ENCODE data around the gene KLHL40.

The KLHL40 gene

GRCh38 chr3:42692667-42693529 is 7.6 kb downstream of the KLHL40 start:
- Histone ChIP-seq H3K9ac (ENCODE audit: low read depth, low read length) (no peak overlapping the region), H3K9me3 (ENCODE audit: control insufficient read depth, insufficient read depth, low read length) (no peaks in the 10 kb centered on the region)

DNA sequence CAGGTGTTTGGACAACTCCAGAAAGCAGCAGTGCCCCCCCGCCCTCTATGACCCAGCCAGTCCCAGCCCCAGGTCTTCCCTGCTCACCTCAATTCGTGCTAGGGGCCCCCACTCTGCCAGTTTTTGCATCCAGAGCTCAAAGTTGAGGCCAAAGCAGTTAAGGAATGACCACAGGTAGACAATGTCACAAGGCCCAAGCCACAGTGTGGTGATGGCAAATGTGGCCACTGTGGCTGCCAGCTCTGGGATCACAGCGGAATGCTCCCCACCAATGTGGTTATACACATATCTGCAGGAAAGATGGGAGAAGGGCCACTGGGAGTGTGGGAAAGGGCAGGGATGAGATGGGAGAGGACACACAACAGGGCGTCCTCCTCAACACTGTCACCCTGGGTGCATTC is 8.2 kb downstream of the KLHL40 start:
- H3K4me3 ChIP-seq (ENCODE audit: low read depth, low read length) = no peak overlapping the region
- H3K27me3 ChIP-seq (ENCODE audit: control insufficient read depth, insufficient read depth, low read length) = no peaks in the 10 kb centered on the region
- no peak overlapping the region for H3K9ac ChIP-seq (ENCODE audit: low read depth, low read length)

More at GRCh38 chr3:42692667-42693529, 7.6 kb downstream of the KLHL40 start:
- no peak overlapping the region for H3K4me3 ChIP-seq (ENCODE audit: low read depth, low read length)
- H3K27me3 ChIP-seq (ENCODE audit: control insufficient read depth, insufficient read depth, low read length) = no peaks in the 10 kb centered on the region
- no peaks in the 10 kb centered on the region for H3K4me1 ChIP-seq (ENCODE audit: control insufficient read depth, insufficient read depth, low read length)
- no peaks in the 10 kb centered on the region for H3K36me3 ChIP-seq (ENCODE audit: control insufficient read depth, insufficient read depth, low read length)
- H3K27ac ChIP-seq (ENCODE audit: low read depth, low read length) = no peak overlapping the region

GRCh38 chr3:42694366-42694765 is 9.0 kb downstream of the KLHL40 start:
- no peaks in the 10 kb centered on the region for H3K9me3 ChIP-seq (ENCODE audit: control insufficient read depth, insufficient read depth, low read length)
- no peak overlapping the region for H3K27ac ChIP-seq (ENCODE audit: low read depth, low read length)
- H3K9ac ChIP-seq (ENCODE audit: low read depth, low read length) = no peak overlapping the region
- H3K36me3 ChIP-seq (ENCODE audit: control insufficient read depth, insufficient read depth, low read length) = no peaks in the 10 kb centered on the region
- H3K27me3 ChIP-seq (ENCODE audit: control insufficient read depth, insufficient read depth, low read length) = no peaks in the 10 kb centered on the region
- H3K4me1 ChIP-seq (ENCODE audit: control insufficient read depth, insufficient read depth, low read length) = no peaks in the 10 kb centered on the region
- H3K4me3 ChIP-seq (ENCODE audit: low read depth, low read length) = no peak overlapping the region

More for the DNA sequence above, 8.2 kb downstream of the KLHL40 start:
- no peaks in the 10 kb centered on the region for H3K4me1 ChIP-seq (ENCODE audit: control insufficient read depth, insufficient read depth, low read length)
- H3K9me3 ChIP-seq (ENCODE audit: control insufficient read depth, insufficient read depth, low read length) = no peaks in the 10 kb centered on the region
- H3K27ac ChIP-seq (ENCODE audit: low read depth, low read length) = no peak overlapping the region
- no peaks in the 10 kb centered on the region for H3K36me3 ChIP-seq (ENCODE audit: control insufficient read depth, insufficient read depth, low read length)

DNA sequence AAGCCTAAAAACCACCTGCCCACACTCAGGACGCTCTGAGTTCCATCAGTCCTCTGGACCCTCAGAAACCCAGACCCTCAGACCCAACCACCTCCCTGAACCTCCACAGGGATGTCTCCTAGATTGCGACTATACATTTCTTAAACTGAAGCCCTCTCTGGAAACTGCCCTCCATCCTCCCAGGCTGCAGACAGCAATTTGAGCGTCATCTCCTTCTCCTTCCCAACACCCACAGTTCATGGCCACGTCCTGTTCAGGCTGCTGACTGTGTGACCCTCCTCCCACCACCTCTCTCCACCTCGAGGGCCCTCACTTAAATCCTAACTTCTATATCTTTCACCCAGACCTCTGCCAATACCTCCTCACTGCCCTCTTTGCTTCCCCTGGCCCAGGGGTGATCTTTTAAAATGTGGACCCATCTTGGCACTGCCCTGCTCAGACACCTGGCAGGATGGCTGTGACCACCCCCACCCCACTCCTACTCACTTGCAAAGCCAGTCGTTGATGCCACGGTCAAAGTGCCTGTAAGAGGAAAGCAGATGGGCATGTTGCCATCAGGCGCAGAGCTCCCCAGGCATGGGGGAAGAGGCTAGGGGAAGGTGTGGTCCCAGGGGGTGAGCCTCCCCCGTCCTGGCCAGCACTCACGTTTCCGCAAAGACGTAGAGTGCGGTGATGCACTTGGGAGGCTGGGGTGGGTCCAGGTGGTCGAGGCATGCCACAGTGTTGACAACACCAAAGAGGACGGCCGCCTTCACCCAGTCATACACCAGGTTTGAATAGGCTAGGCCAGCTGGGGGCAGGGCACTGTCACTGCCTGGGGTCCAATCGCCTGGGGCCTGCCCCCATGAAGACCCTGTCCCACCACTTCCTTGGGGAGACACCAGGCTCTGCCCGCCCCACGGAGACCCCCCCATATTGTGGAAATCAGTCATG is 11.3 kb downstream of the KLHL40 start:
- Histone ChIP-seq H3K9ac (ENCODE audit: low read depth, low read length) (no peak overlapping the region), H3K27ac (ENCODE audit: low read depth, low read length) (no peak overlapping the region), H3K4me3 (ENCODE audit: low read depth, low read length) (no peak overlapping the region)

GRCh38 chr3:42697289-42698051 is 12.1 kb downstream of the KLHL40 start:
- Histone ChIP-seq H3K4me3 (ENCODE audit: low read depth, low read length) (no peak overlapping the region), H3K4me1 (ENCODE audit: control insufficient read depth, insufficient read depth, low read length) (peaks cover 3% of the 10 kb centered on the region; the same call in 1 of the 2 replicates), H3K27ac (ENCODE audit: low read depth, low read length) (no peak overlapping the region), H3K36me3 (ENCODE audit: control insufficient read depth, insufficient read depth, low read length) (no peaks in the 10 kb centered on the region), H3K27me3 (ENCODE audit: control insufficient read depth, insufficient read depth, low read length) (no peaks in the 10 kb centered on the region), H3K9me3 (ENCODE audit: control insufficient read depth, insufficient read depth, low read length) (no peaks in the 10 kb centered on the region), H3K9ac (ENCODE audit: low read depth, low read length) (no peak overlapping the region)

More for the DNA sequence above, 11.3 kb downstream of the KLHL40 start:
- Histone ChIP-seq H3K9me3 (ENCODE audit: control insufficient read depth, insufficient read depth, low read length) (no peaks in the 10 kb centered on the region), H3K36me3 (ENCODE audit: control insufficient read depth, insufficient read depth, low read length) (no peaks in the 10 kb centered on the region), H3K4me1 (ENCODE audit: control insufficient read depth, insufficient read depth, low read length) (peaks cover 3% of the 10 kb centered on the region; the same call in 1 of the 2 replicates), H3K27me3 (ENCODE audit: control insufficient read depth, insufficient read depth, low read length) (no peaks in the 10 kb centered on the region)

DNA sequence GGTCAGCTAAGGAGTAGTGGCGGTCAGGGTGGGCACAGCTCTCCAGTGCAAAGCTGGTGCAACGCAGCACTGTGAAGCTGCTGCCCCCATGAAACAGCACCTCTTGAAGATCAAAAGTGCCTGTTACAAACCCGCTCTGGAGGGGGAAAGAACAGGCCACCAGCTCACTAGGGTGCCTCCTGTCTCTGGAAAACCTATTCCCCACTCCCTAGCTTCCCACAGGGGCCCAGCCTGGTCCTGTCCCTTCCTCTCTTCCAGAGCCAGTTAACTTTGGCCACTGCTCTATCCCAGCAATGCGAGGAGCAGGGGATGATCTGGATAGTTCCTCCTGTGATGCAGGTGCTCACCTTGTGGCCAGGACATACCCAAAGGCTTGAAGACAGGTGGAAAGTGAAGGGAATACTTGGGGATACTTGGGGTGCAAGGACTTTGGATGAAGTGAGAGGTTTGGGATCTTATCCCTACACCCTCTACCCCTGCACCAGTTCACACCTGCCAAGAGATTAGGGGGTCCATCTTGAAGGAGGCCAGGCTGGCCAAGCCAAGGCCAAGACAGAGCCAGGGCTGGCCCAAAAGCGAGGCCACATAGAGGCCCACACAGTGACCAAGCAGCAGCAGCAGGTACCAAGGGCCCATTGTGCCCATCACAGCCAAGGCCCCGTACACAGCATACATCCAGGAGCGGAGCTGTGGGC is 13.0 kb downstream of the KLHL40 start:
- Histone ChIP-seq H3K4me3 (ENCODE audit: low read depth, low read length) (no peak overlapping the region), H3K36me3 (ENCODE audit: control insufficient read depth, insufficient read depth, low read length) (no peaks in the 10 kb centered on the region), H3K27ac (ENCODE audit: low read depth, low read length) (no peak overlapping the region), H3K9me3 (ENCODE audit: control insufficient read depth, insufficient read depth, low read length) (no peaks in the 10 kb centered on the region), H3K9ac (ENCODE audit: low read depth, low read length) (no peak overlapping the region), H3K4me1 (ENCODE audit: control insufficient read depth, insufficient read depth, low read length) (peaks cover 3% of the 10 kb centered on the region; the same call in 1 of the 2 replicates), H3K27me3 (ENCODE audit: control insufficient read depth, insufficient read depth, low read length) (no peaks in the 10 kb centered on the region)

DNA sequence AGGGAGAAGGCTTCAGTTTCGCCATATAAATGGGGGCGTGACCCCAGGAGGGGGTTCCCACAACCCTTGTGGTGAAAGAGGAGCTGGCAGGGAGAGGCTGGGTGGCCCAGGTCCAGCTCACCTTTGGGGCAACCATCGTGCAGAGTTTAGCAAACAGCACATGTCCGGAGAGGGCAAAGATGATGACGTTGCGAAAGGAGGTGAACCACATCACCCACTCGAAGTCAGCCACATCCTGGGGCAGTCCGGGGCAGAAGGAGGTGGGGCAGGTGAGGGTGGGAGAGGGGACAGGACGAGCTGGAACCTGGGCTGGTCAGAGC is 13.5 kb downstream of the KLHL40 start:
- no peaks in the 10 kb centered on the region for H3K27me3 ChIP-seq (ENCODE audit: control insufficient read depth, insufficient read depth, low read length)
- no peak overlapping the region for H3K27ac ChIP-seq (ENCODE audit: low read depth, low read length)
- no peaks in the 10 kb centered on the region for H3K9me3 ChIP-seq (ENCODE audit: control insufficient read depth, insufficient read depth, low read length)
- peaks cover 3% of the 10 kb centered on the region; the same call in 1 of the 2 replicates for H3K4me1 ChIP-seq (ENCODE audit: control insufficient read depth, insufficient read depth, low read length)
- H3K36me3 ChIP-seq (ENCODE audit: control insufficient read depth, insufficient read depth, low read length) = no peaks in the 10 kb centered on the region
- H3K9ac ChIP-seq (ENCODE audit: low read depth, low read length) = no peak overlapping the region
- H3K4me3 ChIP-seq (ENCODE audit: low read depth, low read length) = no peak overlapping the region

DNA sequence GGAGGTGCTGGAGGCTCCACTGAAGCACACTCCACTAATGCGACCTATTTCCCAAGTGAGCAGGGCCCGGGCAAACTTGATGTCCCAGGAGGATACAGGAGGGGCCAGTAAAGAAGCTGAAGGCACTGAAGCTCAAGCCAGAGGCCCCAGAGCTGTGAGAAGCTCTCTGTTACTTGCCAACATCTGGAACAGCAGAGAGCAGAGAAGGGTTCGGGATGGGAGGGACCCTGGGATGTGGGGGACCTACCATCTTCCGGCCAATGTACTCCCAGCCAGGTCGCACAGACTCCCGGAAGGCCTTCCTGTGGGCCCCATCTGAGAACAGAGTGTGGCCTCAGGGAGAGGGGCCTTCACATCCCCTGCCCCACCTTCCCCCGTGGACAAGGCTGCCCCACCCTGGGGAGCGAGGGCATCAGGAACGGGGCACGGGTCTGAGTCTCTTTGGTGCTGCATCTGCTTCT is 14.2 kb downstream of the KLHL40 start:
- Histone ChIP-seq H3K4me1 (ENCODE audit: control insufficient read depth, insufficient read depth, low read length) (peaks cover 3% of the 10 kb centered on the region; the same call in 1 of the 2 replicates), H3K27ac (ENCODE audit: low read depth, low read length) (no peak overlapping the region), H3K9ac (ENCODE audit: low read depth, low read length) (no peak overlapping the region), H3K36me3 (ENCODE audit: control insufficient read depth, insufficient read depth, low read length) (no peaks in the 10 kb centered on the region), H3K9me3 (ENCODE audit: control insufficient read depth, insufficient read depth, low read length) (no peaks in the 10 kb centered on the region), H3K27me3 (ENCODE audit: control insufficient read depth, insufficient read depth, low read length) (no peaks in the 10 kb centered on the region), H3K4me3 (ENCODE audit: low read depth, low read length) (no peak overlapping the region)

GRCh38 chr3:42700366-42701288 is 15.3 kb downstream of the KLHL40 start:
- H3K36me3 ChIP-seq (ENCODE audit: control insufficient read depth, insufficient read depth, low read length) = no peaks in the 10 kb centered on the region
- H3K4me3 ChIP-seq (ENCODE audit: low read depth, low read length) = no peak overlapping the region
- peaks cover 3% of the 10 kb centered on the region; the same call in 1 of the 2 replicates for H3K4me1 ChIP-seq (ENCODE audit: control insufficient read depth, insufficient read depth, low read length)
- no peaks in the 10 kb centered on the region for H3K9me3 ChIP-seq (ENCODE audit: control insufficient read depth, insufficient read depth, low read length)
- no peaks in the 10 kb centered on the region for H3K27me3 ChIP-seq (ENCODE audit: control insufficient read depth, insufficient read depth, low read length)
- H3K27ac ChIP-seq (ENCODE audit: low read depth, low read length) = no peak overlapping the region
- H3K9ac ChIP-seq (ENCODE audit: low read depth, low read length) = no peak overlapping the region

Measured in HUES48 (cell line).